Measurements from ENCODE around the gene IFT122. TPM values are rescaled to one million over a fixed set of nuclear protein-coding genes. Genes with fewer than 3 reads are reported as not detected.
A peak's percentile ranks its signal among the peaks of the same experiment; 100 is the strongest.

The IFT122 gene
- total RNA-seq, 1 donor from 2014 or later = 51.1 TPM

DNA sequence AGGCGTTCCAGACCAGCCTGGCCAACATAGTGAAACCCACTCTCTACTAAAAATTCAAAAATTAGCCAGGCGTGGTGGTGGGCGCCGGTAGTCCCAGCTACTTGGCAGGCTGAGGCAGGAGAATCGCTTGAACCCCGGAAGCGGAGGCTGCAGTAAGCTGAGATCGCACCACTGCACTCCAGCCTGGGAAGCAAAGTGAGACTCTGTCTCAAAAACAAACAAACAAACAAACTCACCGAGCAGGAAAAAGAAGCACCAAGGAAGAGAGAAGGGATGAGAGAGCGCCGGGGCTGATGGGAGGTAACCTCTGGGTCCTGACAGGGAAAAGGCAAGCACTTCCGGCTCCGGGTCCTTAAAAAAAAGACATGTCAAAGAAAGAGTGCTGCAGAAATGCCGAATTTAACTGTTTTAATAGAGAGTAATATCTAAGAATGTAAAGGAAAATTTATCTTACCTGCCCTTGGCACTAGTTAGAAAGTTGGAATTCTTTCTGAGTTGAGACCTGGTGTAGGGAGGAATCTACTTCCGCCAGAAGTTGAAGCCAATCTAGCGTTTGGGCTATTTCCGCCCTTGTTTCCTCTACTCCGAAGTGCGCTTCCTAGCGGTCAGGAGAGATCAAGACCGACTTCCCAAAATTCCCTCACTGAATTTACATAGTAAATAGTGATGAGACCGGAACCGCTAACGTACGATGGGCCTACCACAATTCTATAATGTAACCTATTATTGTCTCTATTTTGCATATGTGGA, 40.7 kb upstream of the IFT122 start:
- TF ChIP-seq, protein P1, sequence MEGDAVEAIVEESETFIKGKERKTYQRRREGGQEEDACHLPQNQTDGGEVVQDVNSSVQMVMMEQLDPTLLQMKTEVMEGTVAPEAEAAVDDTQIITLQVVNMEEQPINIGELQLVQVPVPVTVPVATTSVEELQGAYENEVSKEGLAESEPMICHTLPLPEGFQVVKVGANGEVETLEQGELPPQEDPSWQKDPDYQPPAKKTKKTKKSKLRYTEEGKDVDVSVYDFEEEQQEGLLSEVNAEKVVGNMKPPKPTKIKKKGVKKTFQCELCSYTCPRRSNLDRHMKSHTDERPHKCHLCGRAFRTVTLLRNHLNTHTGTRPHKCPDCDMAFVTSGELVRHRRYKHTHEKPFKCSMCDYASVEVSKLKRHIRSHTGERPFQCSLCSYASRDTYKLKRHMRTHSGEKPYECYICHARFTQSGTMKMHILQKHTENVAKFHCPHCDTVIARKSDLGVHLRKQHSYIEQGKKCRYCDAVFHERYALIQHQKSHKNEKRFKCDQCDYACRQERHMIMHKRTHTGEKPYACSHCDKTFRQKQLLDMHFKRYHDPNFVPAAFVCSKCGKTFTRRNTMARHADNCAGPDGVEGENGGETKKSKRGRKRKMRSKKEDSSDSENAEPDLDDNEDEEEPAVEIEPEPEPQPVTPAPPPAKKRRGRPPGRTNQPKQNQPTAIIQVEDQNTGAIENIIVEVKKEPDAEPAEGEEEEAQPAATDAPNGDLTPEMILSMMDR (IDR thresholded peaks at IDR 0.05) = peak; percentile 74 to 88 (median 82)
- Histone ChIP-seq H3K4me1 (peaks cover 0 to 8% of the 10 kb centered on the region in 2 donors), H3K4me3 (peak overlapping the region; percentile 52 to 78), H3K36me3 (peaks cover 0 to 3% of the 10 kb centered on the region in 2 donors), H3K27me3 (no peaks in the 10 kb centered on the region), H3K9me3 (no peaks in the 10 kb centered on the region), H3K27ac (peak overlapping the region; percentile 77 to 88)
- intact Hi-C loops (cut with DNase I) = loop anchor here (1.0 to 2.0 kb wide), 3 partner anchors 29 to 521 kb away; partner anchors contain the start of genes ACAD9, EFCAB12 and IFT122
- peak; percentile 16 to 91 for DNase-seq (ENCODE audit: low spot score in 2 of 2)

DNA sequence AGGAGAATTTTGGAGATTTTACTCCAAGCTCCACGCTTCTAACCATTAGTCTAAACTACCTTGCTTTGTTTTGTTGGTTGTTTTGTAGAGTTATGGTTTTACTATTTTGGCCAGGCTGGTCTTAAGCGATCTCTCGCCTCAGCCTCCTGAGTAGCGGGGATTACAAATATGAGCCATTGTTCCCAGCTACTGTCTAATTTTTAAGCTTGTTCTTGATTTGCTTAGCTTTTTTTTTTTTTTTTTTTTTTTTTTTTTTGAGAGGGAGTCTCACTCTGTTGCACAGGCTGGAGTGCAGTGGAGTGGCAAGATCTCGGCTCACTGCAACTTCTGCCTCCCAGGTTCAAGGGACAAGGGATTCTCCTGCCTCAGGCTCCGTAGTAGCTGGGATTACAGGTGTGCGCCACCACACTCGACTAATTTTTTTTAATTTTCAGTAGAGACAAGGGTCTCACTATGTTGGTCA, 40.1 kb upstream of the IFT122 start:
- H3K27me3 ChIP-seq = no peaks in the 10 kb centered on the region
- TF ChIP-seq, protein P1 (IDR thresholded peaks at IDR 0.05) = no peak
- DNase-seq (ENCODE audit: low spot score in 2 of 2) = no peak
- peak overlapping the region; percentile 52 to 78 for H3K4me3 ChIP-seq
- peak overlapping the region; percentile 77 to 88 for H3K27ac ChIP-seq
- no peaks in the 10 kb centered on the region for H3K9me3 ChIP-seq
- intact Hi-C loops (cut with DNase I) = loop anchor here (1.0 to 2.0 kb wide), 3 partner anchors 28 to 521 kb away; partner anchors contain the start of genes ACAD9, EFCAB12 and IFT122
- H3K4me1 ChIP-seq = peaks cover 0 to 8% of the 10 kb centered on the region in 2 donors
- H3K36me3 ChIP-seq = peaks cover 0 to 3% of the 10 kb centered on the region in 2 donors

DNA sequence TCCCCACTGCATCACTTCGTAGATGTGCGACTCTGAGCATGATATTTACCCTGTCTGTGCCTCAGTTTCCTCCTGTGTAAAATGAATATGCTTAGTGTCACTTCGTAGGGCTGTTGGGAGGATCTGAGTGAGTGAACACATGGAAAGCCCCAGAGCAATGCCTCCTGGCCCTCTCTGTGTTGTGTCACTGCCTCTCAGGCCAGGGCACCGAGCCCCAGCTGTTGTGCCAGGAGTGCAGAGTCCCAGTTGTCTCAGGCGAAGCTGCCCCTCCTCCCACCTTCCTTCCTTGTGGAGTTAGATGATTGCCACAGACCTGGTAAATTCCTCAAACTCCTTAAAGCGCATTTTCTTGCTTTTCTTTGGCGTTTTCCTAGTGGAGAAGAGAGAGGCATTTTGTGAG, 37.8 kb upstream of the IFT122 start:
- no peak for DNase-seq (ENCODE audit: low spot score in 2 of 2)
- no peak overlapping the region for H3K4me3 ChIP-seq

DNA sequence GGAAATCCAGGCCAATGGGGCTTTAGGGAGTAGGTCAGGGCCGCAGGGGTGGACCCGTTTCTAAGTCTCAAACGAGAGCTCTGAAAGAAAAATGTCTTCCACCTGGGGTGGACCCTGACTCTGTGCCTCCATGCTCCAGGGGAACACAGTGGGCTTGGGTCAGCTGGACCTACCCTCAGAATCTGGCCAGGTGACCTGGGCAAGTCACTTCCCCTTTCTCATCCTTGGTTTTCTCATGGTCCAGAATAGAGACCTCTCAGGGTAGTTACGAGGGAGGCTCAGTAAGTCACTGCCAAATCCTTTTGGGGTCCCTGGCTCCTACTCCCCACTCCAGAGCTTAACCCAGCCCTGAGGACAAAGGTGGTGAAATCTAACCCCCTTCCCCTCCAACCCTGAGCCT, 37.4 kb upstream of the IFT122 start:
- H3K36me3 ChIP-seq = no peaks in the 10 kb centered on the region
- TF ChIP-seq, protein P1 (IDR thresholded peaks at IDR 0.05) = no peak
- no peak for DNase-seq (ENCODE audit: low spot score in 2 of 2)
- H3K9me3 ChIP-seq = no peaks in the 10 kb centered on the region
- intact Hi-C loops (cut with DNase I) = no loop called here
- H3K27me3 ChIP-seq = no peaks in the 10 kb centered on the region
- H3K4me3 ChIP-seq = no peak overlapping the region
- H3K27ac ChIP-seq = no peak overlapping the region
- H3K4me1 ChIP-seq = peaks cover 0 to 8% of the 10 kb centered on the region in 2 donors

More for the DNA sequence above, 37.8 kb upstream of the IFT122 start:
- no peaks in the 10 kb centered on the region for H3K9me3 ChIP-seq
- no peak overlapping the region for H3K27ac ChIP-seq
- no peaks in the 10 kb centered on the region for H3K27me3 ChIP-seq
- H3K4me1 ChIP-seq = peaks cover 0 to 8% of the 10 kb centered on the region in 2 donors
- TF ChIP-seq, protein P1 (IDR thresholded peaks at IDR 0.05) = no peak
- no peaks in the 10 kb centered on the region for H3K36me3 ChIP-seq
- intact Hi-C loops (cut with DNase I) = no loop called here

DNA sequence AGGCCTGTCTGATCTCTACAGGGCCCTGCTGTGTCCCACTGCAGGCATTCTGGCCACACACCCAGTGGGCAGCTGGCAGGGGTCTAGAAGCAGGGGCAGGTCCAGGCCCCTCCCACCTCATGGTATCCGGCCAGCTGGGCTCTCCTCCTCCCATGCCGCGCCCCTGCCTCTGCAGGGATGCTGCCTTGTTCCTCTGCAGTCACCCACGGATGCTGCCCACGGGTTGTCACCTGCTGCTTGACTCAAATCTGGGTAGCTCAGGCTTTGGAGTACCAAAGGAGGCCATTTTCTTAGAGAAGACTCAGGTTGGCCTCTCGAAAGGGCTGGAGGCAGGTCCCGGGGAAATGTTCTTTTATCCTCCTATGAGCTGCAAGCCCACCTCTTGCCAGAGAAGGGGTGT, 36.6 kb upstream of the IFT122 start:
- Histone ChIP-seq H3K36me3 (no peaks in the 10 kb centered on the region), H3K4me3 (no peak overlapping the region), H3K4me1 (peaks cover 0 to 3% of the 10 kb centered on the region in 2 donors), H3K9me3 (no peaks in the 10 kb centered on the region), H3K27me3 (no peaks in the 10 kb centered on the region), H3K27ac (no peak overlapping the region)
- TF ChIP-seq, protein P1 (IDR thresholded peaks at IDR 0.05) = no peak
- no peak for DNase-seq (ENCODE audit: low spot score in 2 of 2)
- intact Hi-C loops (cut with DNase I) = no loop called here

Measured in ascending aorta (tissue), 2 donors.